SIG-M5 treated with dmso at 0.1 percent for 504 hours (cell line): ENCODE results near the gene PXN.
A peak's percentile ranks its signal among the peaks of the same experiment; 100 is the strongest.
"Not testable (repeated sequence)": the region's sequence is repeated elsewhere in the genome, so short reads cannot be mapped to it uniquely, and the experiment has no call there.

ENCODE experiments used
- DNase-seq: peaks from one replicate; lab custom pipeline; 2025; ENCODE audit not compliant: unreplicated experiment; lab: John Stamatoyannopoulos, UW

Gene PXN

DNA sequence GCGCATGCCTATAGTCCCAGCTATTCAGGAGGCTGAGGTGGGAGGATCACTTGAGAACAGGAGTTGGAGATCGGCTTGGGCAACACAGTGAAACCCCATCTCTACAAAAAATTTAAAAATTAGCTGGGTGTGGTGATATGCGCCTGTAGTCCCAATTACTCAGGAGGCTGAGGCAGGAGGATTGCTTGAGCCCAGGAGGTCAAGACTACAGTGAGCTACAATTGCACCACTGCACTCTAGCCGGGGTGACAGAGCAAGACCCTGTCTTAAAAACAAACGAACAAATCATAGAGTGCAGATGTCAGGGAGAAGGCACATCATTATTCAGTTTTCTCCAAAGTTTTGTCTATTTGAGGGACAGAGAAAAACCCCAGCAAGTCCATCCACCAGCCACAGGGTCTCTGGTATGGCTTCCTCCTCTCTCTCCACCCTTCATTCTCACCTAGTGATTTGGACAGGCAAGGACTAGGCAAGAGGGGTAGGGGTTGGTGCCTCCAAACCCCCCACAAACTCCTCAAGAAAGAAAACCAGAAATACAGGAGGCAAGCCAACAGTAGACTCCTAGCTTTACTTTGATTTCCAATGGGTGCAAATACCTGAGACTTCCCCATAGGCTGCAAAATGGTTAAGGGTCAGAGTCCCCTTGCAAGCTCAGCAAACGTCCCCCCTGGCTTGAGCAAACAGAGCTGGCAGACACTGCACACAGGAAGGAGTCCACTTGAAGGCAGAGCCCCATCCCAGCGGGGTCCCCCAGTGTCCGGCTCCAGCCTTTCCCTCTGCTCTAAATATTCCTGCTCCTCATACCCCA, 38.1 kb downstream of the PXN start:
- no peak for DNase-seq

DNA sequence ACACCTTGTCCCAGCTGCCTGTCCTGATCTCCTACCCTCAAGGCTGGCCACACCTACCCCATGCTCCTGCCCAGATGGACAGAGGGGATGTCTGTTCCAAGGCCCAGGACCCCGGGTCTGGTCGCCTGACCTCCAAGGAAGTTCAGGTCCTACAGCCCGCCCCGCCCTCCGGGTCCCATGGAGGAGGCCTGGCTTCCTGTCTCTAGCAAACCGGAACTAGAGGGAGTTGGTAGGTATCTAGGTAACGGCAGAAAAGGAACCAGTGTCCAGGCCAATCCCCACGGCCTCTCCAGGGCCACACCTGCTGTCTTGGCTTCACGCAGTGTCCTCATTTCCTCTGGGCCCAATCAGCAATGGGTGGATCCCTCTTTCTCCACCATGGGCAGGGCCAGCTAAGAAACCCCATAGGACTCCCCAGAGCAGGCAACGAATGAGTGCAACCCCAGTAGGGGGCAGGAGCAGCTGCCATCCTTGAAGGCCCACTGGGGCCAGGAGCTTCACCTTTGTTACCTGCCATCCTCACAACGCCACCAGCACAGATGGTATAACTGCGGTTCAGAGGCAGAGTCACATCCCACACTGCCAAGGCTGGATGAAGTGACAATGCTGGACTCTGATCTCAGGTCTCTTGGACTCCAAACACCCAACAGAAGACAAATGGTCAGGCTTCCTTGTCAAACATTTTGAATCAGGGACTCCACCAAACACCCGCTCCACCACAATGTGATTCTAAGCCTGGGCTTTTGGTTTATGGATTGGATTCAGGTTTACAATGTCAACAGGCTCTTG, 39.5 kb downstream of the PXN start:
- DNase-seq, result no peak

DNA sequence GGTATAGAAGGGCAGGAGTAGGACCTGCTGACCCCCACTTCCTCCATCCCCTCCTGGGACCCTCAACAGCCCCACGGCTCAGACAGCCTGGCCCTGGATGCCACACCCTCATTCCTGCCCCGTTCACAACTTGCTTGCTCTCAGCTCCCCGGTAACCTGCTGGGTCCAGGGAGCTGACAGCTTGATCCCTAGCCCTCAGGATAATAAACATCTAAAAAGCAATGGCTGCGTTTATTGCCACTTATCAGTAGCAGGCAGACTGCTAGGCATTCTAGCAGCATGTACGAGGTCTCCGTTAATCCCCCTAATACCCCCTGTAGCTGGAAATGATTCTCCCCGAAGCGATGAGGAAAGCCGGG, 40.4 kb downstream of the PXN start:
- DNase-seq, result no peak

DNA sequence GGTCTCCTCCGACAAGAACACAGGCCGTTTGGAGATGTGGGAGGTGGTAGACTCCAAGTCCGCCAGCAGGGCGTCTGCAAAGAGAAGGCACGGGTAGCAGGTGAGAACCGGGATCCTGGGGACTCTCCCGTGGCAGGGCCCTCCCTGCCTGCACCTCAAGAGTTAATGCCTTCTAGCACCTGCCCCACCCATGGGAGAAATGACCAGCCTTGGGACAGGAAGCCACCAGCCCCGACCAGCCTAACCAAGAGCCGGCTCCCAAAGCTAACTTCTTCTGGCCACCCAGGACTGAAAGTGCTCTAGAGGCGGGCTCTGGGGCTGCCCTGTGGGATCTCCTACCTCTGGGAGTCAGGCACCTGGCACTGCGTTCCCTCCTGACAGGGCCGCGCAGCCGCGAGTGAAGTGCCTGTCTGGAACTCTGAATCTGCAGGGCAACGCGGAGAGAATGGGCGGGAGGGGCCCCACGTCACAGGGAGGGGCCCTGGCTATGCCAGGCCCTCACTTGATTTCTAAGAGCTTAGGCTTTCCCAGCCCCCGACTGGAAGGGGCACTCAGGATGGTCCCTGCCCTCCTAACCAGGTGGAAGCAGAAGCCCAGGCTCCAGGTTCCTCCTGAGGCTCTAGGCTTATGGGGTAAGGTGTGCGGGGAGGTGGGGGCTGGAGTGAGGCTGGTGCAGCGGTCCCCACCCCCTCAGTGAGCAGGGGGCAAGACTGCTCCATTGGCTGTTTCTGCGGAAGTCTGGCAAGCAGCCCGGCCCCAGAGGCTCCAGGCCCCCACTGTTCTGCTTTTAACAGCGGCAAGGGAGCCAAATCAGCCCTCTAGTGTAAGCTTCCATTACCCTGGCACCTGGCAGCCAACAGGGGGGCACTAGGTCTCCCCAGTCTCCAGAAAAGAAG, 41.0 kb downstream of the PXN start:
- no peak for DNase-seq

DNA sequence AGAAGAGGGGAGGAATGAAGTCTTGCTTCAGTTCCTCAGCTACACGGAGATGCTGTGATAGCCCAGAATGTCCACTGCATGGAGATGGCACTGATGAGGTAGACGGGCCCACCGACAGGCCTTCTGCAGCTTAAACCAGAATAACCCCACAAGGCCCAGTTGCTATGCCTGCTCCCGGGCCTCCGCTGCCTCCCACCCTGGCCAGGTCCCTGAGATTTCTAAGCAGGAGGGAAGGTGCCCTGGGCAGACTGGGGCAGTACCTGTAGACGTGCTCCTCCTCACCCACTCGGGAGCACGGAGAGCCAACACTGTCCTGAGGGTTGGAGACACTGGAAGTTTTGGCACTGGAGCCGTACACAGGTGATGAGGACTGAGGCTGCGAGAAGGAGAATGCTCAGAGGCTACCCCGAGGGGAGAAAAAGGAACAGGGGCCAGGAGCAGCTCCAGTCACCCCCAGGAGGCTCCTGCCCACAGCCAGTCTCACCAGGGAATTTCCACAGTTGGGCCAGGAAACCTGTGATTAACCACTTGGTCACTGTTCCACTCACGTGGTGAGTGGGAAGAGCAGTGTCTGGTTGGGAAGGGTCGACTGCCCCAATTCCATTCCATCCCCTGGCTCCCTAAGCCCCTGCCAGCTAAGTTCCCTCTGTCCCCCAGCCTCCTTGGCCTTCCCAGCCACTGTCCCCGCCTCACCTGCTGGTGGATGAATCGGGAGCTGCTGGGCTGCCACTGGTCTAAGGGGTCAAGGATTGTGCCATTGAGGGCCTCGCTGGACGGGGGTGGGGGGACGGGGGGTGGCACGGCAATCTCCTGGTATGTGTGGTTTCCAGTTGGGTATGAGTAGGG, 41.8 kb downstream of the PXN start:
- DNase-seq, result no peak

DNA sequence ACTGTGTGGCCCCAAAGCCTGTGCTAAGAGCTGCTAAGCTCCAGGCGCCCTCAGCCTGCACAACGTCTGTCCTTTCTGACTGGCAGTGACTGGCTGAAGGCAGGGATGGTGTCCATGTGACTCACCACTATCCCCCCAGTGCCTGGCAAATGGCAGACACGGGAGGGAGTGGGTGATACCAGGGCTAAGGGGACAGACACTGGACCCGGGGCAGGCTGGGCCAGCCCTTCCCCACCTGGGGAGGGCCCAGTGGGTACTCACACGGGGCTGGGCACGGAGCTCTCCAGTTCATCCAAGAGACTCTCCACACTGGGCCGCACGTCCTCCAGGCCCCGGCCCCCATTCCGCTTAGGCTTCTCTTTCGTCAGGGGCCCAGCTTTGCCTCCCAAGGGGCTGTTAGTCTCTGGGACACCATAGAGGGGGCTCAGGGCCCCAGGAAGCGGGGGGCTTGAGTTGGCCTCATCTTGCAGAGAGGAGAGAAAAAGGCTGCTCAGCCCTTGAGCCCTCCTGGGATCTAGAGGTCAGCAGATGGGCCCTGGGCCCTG, 43.2 kb downstream of the PXN start:
- no peak for DNase-seq

DNA sequence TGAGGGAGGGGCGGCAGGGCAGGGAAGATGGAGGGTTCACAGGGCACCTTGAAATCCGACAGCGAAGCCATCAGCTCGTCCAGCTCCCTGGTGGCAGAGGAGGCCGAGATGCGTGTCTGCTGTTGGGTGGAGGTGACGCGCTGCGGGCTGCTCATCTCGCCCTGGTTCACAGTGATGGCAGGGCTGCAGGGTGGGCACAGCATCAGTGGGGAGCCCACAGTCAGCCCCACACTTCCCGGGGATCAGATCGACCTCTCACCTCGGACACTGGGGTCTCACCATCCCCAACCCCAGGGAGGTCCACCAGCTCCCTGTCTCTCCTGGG, 44.0 kb downstream of the PXN start:
- DNase-seq, result no peak

DNA sequence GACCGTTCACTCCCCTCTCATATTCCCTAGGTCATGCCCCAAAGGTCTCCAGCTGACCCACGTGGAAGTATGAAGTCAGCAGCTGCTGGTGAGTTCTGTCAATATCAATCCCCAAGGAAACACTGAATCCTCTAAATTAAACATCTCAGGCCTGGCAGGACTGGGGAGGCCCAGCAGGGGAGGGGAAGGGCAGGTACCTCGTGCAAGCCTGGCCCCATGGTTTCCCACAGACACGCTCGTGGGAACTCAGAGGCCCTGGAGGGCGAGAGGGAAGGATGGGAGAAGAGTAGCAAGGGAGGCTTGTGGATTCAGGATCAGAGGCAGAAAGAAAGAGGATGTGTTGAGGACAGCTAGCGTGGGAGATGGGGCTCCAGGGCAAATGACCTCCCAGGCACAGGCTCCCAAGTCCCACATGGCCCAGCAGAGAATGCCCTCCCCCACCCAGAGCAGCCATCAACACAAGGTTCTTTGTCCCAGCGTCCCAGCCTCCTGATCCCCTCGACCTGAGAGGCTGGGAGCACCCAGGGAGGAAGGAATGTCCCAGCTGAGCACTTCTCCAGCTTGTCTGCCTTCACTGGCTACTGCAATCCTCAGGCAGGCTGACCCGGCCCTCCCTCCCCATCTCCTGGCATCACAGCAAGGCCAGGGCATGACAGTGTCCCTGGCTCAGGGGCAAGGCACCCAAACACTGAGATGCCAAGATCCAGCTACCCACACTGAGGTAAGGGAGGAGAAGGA, 44.5 kb downstream of the PXN start:
- no peak for DNase-seq

DNA sequence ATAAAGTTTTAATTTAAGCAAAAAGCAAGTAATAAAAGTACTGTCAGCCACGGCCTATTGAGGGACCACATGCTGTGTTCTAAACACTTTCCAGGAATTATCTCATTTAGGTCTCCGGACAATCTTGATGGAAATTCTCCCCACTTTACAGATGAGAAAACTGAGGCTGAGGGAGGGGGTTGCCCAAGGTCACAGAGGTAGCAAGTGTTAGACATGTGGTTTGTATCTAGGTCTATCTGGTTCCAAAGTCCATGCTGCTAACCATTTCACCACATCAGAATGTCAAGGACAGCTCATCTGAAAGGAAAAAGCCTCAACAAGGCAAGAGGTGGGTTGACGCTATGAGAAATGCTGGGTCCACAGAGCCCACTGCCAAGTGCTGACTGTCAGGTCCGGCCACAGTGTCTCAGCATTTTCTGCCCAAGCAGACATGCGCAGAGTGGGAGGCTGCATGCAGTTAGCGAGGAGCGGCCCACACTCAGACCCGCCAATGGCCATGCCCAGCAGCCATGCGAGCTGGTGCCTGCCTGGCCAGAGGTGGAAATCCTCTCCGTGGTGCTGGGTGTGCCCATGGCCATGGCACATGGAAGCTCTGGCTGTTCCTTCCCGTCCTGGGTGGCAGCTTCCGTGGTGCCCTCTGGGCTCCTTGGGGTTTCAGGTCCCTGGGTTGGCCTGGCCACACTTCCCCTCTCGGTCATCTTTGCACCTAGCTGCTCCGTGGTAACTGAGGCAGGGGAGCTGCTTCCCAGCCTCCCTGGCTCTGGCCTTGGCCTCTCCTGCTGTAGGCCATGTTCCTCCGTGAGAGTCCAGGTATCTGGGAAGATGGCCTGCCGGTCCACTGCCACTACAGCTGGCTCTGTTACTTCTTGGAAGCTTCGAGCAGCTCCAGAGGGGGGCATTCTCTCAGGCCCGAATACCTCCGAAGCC, 46.6 kb downstream of the PXN start:
- DNase-seq, result no peak

DNA sequence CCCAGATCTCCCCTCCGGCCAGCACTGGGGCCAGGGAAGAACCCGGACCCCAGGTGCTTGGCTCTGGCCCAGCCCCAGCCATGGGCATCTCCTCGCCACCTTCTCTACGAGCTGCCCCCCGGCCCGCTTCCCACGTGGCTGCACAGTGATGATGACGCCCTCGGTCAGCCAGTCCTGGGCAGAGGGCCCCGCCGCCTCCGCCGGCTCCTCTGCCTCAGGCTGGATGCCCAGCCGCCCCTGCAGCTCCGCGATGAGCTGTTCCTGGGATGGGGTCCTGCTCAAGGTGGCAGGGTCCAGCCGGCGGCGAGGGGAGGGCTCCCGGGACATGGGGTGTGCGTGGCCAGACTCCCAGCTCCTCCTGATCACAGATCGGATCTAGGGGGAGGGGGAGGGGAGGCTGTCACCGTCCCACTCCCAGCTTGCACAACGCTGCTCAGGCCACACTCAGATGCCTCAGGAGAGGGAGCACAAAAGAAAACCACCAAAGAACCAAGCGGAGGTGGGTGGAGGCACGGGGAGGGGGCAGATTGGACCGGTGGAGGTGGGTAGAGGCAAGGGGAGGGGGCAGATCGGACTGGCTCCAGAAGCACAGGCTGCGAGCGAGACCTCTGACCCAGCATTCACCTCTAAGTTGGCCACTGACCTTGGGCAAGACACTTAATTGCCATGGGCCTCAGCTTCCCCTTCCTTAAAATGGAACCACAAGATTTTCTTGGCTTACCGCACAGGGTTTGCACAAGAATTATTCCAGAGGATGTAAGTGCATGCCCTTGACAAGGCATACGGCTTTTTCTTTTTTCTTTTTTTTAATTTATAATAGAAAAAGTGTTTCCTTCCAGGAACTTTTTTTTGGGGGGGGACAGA, 48.6 kb downstream of the PXN start:
- DNase-seq, result peak; percentile 82

DNA sequence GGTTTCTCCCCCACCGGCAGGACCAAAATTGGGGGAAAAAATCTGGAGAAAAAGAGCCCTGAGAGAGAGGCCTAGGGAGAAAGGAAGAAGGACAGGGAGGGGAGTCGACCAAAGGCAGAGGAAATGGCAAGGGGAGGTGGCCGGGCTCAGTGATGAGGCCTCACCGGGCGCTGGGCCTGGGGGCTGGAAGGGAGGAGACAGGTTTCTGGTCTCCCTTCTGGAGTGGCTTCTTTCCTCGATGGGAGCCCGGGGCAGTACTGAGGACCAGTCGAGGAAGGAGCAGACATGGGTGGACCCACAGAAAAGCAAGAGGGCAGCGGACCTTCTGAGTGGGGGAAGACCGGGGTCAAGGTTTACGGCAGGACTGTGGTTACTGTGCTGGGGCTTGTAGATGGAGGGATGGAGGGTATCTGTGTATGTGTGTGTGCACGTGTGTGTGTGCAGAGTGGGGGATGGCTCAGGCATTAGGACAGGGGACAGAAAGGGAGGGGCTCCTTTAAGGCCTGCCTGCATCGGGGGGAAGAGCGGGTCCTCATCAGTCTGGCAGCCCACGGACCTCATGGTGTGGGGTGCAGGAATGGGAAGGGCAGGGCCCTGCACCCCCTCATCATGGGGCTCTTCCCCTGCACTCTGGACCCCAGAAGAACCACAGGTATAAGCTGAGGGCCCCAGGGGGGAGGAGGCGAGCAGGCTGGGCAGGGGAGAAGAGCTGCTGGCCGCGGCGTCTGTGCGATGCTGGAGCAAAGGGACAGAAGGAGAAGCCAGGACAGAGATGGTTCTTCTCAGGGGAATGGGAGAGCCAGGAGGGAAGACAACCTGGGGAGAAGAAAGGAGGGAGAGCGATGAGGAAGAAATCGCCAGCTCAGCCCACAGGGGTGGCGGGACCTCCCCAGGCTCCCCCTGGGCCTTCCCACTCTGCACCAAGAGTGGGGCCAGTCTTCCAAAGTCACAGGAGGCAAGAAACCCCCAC, 49.5 kb downstream of the PXN start:
- DNase-seq, result no peak

DNA sequence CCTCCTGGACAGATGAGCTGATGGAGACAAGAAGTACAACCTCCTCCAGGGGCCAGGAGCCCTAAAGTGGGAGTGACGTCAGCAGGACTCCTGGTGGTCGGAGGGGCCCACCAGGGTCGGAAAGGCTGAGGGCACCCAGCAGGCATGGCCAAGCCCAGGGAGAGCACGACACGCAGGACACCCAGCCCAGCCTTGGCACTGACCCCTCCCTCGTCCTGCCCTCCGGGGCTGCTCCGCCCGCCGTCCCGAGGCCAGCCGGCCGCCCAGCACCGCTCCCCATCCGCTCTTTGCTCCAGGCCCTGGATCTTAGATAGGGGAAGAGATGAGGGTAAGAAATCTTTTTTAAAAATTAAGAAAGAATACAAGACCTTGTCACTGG, 50.2 kb downstream of the PXN start:
- DNase-seq, result no peak

DNA sequence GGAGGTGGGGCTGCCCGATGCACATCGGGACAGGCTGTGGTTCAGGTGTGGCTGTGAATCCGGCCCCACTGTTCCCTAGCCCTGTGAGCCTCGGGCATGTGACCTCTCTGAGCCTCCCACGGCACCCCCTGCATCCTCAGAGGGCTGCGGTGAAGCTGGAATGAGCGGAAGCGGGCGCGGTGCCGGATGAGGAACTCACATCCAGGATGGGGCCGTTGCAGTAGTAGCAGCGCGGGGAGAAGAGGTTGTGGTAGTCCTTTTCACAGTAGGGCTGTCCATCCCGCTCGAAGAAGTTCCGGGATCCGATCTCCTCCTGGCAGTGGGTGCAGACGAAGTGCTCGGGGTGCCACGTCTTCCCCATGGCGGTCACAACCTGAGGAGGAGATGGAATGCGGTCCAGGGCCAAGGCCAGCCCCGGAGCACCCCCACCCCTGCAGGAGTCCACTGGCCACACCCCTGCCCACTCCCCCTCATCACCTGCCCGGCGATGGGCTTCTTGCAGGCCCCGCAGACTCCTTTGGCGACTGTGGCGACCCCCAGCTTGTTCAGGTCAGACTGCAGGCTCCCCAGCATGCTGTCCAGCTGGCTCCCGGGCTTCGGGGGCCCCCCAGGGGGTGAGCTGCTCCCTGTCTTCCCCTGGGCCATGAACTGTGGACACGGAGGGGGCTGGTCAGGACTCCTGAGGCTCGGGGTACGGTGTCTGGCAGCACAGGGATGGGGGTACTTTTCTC, 50.7 kb downstream of the PXN start:
- DNase-seq, result no peak

DNA sequence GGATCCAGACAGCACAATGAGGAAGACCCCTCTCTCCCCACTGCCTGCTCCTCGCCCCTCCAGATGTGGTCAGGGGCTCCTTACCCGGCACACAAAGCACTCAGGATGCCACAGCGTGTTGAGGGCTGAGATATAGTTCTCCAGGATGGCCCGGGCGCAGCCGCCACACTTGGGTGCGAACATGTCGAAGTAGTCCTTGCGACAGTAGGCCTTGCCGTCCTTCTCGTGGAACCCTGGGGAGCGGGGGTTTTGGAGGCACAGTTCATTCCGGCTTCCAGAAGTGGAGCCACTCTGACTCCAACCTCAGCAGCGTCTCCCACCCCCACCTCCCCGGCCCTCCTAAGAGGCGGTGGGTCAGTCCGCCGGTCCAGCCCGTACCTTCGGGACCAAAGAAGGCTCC, 51.8 kb downstream of the PXN start:
- no peak for DNase-seq

DNA sequence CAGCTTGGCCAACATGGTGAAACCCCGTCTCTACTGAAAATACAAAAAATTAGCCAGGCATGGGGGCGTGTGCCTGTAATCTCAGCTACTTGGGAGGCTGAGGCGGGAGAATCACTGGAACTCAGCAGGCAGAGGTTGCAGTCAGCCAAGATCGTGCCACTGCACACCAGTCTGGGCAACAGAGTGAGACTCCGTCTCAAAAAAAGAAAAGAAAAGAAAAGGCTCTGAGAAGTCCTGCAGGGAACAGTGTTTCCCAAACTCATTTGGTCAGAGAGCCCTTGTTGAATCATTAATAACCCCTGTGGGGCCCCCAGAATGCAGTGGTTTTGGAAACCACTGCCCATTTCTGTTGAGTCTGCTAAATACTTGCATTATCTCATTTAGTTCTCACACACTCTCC, 52.3 kb downstream of the PXN start:
- not testable (repeated sequence) for DNase-seq

DNA sequence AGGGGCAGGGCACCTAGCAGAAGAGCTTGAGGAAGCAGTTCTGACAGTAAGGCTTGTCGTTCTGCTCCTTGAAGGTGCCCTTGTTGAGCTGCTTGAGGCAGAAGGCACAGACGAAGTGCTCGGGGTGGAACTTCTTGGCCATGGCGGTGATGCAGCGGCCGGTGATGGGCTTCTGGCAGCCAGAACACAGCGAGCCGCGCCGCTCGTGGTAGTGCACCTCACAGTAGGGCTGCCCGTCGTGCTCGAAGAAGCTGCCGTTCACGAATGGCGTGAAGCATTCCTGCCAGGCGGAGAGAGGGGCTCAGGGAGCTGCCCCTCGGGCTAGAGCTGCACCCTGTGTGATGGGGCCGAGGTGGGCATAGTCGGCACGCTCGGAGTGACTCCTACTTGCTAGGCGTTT, 53.2 kb downstream of the PXN start:
- DNase-seq, result no peak
